Transverse colon (tissue), 4 donors: ENCODE data around the gene CATSPER3.

Source experiments
- CTCF ChIP-seq, 5 experiments: fragments of 200-600 bp in 3 of 5; fragments of 450-650 bp in 2 of 5; sonication (generic) in 3 of 5; IDR thresholded peaks; 1 replicate in 2 of 5; 2 replicates in 3 of 5; pipeline ENCODE4 v1.5.1; 2016 to 2017; ENCODE audit warnings: antibody characterized with exemption in 5 of 5, inconsistent platforms in 3 of 5, mild to moderate bottlenecking in 2 of 5, moderate library complexity in 1 of 5
- EP300 ChIP-seq: sonication (generic); formaldehyde crosslinking; IDR thresholded peaks from one replicate; pipeline ENCODE4 v1.6.1; 2017; ENCODE audit warnings: antibody characterized with exemption, low read depth
- POLR2A ChIP-seq: fragments of 450-650 bp; IDR thresholded peaks from one replicate; pipeline ENCODE4 v1.6.1; 2016; ENCODE audit warnings: antibody characterized with exemption, mild to moderate bottlenecking, moderate library complexity
- POLR2AphosphoS5 ChIP-seq, 3 donors: sonication (generic); formaldehyde crosslinking; IDR thresholded peaks; one replicate each; pipeline ENCODE4 v1.6.1; 2016; ENCODE audit warnings: antibody characterized with exemption in 3 of 3

GRCh38 chr5:135025730-135026644, 58.3 kb downstream of the CATSPER3 start:
- TF ChIP-seq EP300, result no peak
- no peak for TF ChIP-seq CTCF (IDR thresholded peaks at IDR 0.05)
- no peak for TF ChIP-seq POLR2A
- no peak for TF ChIP-seq POLR2AphosphoS5 (IDR thresholded peaks at IDR 0.05)
